Fibroblast of gingiva (primary cell): Measurements from ENCODE around the gene ZGPAT.
"Not testable (repeated sequence)": the region's sequence is repeated elsewhere in the genome, so short reads cannot be mapped to it uniquely, and the experiment has no call there.

Experiments
- DNase-seq: peaks from one replicate; pipeline ENCODE4 v3.0.0-alpha.2; 2011; ENCODE audit warnings: low read depth

ZGPAT gene

DNA sequence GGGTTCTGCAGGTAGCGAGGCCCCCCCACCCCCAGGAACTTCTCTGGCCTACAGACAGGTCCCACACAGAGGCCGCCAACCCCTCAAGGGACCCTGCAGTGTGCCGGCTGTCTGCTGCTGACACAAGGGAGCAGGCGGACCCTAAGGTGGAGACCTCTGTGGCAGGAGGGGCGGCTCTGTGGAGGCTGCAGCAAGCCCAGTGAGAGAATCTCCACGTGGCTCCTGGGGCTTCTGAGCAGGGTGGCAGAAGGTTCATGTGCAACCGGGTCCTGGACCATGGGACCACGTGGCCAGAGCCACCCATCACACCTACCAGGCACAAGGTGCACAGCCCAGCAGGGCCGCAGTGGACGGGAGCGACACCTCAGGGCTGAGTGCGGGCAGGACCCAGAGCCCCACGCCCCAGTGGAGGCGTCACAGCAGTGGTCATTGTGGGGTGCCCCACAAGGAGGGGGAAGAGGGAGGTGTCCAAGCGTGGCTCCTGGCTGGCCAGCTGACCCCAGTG, 4.3 kb upstream of the ZGPAT start:
- no peak for DNase-seq

DNA sequence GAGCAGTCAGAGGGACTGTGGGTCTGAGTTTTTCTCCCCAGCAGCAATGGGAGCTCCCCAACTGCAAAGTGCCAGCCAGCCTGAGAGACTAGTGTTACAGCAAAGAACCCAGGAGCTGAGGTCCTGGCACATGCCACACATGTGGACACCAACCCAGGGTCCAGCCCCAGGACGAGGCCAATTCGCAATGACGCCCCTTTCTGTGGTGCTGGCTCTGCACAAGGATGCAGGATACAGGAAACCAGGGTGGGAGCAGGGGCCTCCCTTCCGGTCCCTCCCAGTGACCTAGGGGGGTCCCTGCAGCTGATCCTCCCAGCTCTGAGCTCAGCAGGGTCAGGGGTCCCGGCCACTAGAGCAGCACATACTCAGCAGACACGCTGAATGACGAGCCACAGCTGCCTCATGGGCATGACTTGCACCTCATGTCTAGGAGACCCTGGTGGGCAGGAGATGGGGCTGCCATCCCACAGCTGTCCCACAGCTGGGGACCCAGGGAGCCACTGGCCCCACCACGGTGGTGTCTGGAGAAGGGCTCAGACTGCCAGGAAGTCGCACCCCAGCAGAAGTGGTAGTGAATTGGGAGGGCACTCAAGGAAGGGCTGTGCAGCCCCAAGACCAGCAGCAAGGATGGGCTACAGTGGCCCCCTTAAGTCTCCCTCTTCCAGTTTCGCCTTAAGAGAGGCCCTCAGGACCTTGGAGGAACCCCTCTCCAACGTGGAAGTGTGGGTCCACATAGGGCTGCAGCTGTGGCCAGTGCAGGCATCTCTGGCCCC, 3.7 kb upstream of the ZGPAT start:
- no peak for DNase-seq

DNA sequence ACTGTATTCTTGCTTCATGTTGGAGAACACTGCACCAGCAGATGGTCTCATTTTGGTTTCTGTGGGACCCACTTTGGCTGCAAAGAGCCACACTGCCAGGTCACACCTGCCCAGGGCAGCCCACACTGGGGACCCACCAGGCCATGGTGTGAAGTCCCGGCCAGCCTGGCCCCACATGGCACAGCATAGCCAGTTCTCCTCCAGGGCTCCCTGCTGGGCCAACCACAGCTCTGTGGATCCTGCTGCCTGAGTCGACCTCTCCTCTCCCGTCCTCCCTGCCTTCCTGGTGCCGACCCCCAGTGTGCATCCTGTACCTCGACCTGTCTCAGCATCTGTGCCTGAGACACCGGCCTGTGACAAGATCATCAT, 3.1 kb upstream of the ZGPAT start:
- DNase-seq, result no peak

DNA sequence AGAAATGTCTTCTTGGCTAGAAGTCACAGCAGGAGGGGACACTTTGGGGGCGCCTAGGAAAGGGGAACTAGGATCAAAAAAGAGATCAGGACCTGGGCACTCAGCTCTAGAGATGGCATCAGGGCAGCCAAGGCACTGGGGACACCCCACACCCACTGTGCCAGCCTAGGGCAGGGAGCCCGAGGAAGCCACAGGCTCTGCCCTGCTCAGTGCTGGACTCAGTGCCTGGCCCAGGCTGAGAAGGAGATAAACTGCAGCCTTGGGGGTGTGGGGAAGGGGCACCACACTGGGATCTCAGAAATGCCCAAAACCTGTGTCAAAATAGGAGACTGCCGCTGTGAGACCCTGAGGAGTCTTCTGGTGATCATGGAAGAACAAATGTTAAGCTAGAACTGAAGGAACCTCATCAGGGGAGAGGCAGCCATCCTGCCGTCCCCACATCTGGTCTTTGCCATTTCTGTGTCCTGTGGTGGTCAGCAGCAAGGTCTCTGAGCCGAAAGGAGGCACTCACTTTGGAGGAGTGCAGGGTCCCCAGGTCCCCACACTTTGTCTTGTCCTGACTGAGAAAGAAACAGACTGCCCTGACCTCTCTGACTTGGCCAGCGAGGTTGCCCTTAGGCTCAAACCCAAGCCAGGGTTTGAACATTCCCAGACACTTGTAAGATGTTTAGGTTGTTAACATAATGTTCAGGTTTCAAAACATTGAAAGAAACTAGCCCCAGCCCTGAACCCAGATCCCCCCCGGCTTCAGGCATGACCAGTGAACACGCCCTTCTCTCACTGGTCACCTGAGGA, 2.4 kb upstream of the ZGPAT start:
- no peak for DNase-seq

DNA sequence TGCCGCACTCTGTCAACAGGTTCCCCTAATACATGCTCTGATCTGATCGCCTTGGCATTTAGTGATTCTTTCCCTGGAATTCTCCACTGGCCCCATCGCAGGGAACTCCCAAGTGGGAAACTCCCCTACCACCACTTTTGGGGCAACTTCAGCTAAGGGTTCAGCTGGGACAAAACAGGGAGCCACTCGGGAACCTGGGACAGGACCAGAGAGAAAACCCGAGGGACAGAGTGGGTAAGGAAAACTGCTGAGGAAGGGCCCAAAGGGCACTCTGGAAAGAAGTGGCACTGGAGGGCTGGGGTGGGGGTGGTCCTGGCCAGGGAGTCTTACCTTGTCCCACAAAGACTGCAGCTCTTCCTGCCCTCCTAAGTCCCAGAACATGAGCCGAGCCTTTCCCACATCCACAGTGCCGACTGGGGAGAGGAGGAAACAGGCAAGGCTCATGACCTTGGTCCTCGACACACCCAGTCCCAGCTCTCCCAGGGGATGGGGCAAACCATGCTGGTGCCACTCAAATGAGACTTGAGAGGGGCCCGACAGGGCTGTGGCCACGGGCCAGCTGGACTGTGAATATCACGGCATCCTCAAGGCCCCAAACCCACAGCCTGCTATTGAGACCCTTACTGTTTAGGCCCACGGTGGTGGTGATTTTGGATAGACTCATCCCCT, 1.7 kb upstream of the ZGPAT start:
- no peak for DNase-seq

DNA sequence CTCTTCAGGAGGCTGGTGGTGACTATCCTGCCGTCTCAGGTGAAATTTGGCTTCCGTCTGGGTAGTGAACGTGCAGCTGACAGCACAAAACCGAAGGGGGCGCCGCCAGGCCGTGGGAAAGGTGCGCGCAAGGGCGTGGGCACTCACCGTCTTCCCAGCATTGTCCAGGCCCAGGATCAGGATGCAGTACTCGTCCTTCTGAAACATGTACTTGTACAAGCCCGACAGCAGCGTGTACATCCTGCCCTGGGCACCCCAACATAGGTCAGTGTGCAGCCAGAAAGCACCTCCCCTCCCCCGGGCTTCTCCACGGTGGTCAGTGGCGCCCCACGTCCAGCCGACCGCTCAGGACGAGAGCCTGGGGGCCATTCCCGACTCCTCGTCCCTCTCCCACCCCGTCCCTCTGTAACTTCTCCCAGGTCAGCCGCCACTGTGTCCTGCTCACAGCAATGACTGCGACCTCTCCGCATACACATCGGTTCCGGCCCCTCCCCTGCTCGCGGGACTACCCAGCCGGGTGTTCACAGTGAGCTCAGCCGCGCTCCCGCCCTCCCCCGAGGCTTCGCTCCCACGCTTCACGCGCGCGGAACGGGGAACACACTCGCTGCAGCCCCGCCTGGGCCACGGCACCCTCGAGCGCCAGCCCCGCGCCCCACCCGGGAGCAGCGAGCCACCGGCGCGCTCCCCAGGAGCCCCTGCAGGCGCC, 834 bp upstream of the ZGPAT start:
- no peak for DNase-seq

DNA sequence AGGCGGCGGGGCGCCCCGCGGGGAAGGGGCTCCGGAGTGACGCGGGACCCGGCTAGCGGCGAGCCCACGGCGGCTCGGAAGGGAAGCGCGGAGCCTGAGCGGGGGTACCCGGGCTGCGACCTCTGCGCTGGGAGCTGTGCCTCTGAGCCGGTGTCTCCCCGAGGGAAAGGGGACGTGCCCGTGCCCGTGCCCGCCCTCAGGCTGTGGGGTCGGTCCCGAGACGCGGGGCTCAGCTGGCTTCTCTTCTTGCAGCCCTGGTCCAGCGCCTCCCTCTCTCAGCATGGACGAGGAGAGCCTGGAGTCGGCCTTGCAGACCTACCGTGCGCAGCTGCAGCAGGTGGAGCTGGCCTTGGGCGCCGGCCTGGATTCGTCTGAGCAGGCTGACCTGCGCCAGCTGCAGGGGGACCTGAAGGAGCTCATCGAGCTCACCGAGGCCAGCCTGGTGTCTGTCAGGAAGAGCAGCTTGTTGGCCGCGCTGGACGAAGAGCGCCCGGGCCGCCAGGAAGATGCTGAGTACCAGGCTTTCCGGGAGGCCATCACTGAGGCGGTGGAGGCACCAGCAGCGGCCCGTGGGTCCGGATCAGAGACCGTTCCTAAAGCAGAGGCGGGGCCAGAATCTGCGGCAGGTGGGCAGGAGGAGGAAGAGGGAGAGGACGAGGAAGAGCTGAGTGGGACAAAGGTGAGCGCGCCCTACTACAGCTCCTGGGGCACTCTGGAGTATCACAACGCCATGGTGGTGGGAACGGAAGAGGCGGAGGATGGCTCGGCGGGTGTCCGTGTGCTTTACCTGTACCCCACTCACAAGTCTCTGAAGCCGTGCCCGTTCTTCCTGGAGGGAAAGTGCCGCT, 686 bp downstream of the ZGPAT start:
- DNase-seq, result no peak

DNA sequence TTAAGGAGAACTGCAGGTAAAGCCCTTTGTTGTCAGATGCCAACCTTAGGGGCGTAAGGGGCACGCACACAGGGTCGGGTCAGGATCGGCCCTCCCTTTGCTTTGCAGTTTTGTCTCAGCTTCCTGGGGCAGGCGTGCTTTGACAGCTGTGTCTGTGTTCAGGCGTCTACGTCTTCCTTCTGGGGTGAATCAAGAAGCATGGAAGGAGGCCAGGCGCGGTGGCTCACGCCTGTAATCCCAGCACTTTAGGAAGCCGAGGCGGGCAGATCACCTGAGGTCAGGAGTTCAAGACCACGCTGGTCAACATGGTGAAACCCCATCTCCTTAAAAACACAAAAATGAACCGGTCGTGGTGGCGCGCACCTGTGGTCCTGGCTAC, 1.3 kb downstream of the ZGPAT start:
- no peak for DNase-seq

DNA sequence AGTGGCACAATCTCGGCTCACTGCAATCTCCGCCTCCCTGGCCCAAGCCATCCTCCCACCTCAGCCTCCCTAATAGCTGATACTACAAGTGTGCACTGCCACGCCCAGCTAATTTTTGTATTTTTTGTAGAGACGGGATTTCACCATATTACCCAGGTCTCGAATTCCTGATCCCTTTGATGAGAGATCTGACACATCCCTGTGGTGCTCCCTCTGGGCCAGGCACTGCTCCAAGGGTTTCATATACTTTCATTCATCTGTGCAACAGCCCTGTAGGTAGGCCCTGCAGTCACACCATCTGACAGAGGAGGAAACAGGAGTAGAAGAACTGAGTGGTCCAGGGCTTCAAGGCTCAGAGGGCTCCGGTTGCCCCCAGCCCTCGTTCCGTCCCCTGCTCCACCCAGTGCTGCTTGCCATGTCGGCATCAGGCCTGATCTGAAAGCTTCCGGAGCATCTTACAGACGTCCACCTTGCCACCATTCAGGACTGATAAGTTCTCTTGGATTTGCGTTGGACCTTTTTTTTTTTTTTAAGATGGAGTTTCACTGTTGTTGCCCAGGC, 3.3 kb downstream of the ZGPAT start:
- DNase-seq, result no peak

DNA sequence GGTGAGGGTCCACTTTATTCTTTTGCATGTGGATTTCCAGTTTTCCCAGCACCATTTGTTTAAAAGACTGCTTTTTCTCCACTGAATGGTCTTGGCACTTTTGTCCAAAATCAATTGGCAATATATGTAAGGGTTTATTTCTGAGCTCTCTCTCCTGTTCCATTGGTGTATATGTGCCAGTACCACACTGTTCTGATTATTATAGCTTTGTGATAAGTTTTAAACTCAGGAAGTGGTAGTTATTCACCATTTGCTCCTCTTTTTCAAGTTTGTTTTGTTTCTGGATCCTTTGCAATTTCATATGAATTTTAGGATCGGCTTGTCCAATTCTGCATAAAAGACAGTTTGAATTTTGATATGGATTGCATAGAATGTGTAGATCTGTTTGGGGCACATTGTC, 4.4 kb downstream of the ZGPAT start:
- DNase-seq, result no peak

DNA sequence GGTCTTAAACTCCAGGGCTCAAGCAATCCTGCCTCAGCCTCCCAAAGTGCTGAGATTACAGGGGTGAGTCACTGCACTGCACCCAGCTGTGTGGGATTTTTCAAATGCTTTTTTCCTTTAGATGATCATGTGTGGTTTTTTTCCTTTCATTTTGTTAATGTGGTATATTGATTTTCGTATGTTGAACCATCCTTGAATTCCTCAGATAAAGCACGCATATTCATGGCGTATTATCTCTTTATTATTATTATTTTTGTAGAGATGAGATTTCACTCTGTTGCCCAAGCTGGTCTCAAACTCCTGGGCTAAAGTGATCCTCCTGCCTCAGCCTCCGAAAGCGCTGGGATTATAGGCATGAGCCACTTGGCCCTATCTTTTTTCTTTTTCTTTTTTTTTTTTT, 7.0 kb downstream of the ZGPAT start:
- no peak for DNase-seq

DNA sequence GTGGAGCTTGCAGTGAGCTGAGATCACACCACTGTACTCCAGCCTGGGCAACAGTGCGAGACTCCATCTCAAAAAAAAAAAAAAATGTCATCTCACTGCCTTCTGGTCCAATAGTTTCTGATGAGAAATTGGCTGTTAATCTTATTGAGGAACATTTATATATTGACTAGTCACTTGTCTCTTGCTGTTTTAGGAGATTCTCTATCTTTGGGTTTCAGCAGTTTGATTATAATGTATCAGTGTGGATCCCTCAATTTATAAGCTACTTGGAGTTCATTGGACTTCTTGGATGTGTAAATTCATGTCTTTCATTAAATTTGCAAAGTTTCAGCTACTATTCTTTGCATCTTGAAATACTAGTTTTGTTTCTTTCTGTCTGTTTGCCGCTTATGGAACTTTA, 11.2 kb downstream of the ZGPAT start:
- no peak for DNase-seq

DNA sequence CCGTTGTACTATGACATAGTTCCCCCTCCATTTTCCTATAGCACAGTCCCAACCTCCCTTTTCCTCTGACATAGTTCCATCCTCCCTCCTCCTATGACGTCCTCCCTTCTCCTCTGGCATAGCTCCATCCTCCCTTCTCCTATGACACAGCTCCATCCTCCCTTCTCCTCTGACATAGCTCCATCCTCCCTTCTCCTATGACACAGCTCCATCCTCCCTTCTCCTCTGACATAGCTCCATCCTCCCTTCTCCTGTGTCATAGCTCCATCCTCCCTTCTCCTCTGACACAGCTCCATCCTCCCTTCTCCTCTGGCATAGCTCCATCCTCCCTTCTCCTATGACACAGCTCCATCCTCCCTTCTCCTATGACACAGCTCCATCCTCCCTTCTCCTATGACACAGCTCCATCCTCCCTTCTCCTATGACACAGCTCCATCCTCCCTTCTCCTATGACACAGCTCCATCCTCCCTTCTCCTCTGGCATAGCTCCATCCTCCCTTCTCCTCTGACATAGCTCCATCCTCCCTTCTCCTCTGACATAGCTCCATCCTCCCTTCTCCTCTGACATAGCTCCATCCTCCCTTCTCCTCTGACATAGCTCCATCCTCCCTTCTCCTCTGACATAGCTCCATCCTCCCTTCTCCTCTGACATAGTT, 15.3 kb downstream of the ZGPAT start:
- not testable (repeated sequence) for DNase-seq

DNA sequence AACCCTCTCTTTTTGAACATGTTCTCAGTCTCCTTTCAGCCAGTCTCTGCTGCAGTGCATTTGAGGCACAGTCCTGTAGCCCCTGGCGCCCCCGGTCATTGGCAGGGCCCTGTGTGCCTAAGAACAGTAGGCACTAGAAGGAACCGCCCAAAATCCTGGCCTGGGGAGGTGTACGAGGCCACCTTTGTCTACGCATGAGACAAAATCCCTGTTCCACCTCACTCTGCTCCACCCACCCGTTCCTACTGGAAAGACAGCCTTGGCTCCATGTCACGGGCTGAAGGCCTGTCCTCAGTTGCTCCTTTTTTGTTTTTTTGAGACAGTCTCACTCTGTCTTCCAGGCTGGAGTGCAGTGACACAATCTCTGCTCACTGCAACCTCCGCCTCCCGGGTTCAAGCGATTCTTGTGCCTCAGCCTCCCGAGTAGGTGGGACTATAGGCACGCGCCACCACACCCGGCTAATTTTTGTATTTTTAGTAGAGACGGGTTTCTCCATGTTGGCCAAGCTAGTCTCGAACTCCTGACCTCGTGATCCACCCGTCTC, 22.4 kb downstream of the ZGPAT start:
- DNase-seq, result not testable (repeated sequence)

DNA sequence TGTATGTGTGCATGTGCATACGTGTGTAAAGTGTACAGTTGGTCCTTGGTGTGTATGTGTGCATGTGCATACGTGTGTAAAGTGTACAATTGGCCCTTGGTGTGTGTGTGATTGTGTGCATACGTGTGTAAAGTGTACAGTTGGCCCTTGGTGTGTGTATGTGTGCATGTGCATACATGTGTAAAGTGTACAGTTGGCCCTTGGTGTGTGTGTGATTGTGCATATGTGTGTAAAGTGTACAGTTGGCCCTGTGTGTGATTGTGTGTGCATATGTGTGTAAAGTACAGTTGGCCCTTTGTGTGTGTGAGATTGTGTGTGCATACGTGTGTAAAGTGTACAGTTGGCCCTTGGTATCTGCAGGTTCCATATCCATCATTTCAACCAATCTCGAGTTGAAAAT, 23.6 kb downstream of the ZGPAT start:
- DNase-seq, result no peak

DNA sequence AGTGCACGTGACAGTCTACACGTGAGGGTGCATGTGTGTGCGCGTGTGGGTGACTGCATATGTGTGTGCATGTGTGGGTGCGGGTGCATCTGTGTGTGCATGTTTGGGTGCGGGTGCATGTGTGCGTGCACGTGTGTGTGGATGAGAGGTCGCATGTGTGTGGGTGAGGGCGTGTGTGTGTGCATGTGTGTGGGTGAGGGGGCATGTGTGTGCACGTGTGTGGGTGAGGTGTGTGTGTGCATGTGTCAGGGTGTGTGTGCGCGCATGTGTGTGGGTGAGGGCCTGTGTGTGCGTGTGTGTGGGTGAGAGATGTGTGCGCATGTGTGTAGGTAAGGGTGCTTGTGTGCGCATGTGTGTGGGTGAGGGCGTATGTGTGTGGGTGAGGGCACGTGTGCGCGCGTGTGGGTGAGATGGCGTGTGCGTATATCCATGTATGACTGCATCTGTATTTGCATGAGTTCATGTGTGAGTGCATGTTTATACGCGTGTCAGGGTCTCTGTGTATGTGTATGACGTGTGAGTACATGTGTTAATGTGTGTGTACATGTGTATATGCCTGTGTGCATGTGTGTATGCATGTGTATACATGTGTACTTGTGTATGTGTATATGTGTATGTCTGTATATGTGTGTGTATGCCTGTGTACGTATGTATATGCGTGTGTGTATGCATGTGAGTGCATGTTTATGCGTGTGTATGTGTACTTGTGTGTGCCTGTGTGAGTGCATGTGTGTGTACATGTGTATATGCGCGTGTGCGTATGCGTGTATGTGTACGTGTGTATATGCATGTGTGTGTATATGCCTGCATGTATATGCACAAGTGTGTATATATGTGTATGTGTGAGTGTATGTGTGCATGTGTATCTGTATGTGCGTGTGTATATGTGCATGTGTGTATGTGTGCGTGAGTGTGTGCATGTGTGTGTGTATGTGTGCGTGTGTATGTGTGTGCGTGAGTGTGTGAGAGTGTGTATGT, 24.6 kb downstream of the ZGPAT start:
- no peak for DNase-seq

DNA sequence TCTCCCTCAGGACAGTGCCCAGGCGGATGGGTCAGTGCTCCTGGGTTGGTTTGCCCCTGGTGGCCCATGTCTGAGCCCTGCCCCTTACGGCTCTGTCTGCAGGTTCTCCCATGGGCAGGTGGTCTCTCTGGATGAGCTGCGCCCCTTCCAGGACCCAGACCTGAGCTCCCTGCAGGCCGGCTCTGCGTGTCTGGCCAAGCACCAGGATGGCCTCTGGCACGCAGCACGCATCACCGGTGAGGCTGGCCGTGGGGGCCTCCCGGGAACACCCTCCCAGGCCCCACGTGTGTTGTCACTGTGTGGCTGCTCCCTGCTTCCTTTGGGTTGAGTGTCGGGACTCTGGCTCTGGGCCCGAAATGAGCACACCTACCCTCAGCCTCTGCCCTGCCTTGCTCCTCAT, 25.3 kb downstream of the ZGPAT start:
- DNase-seq, result no peak

DNA sequence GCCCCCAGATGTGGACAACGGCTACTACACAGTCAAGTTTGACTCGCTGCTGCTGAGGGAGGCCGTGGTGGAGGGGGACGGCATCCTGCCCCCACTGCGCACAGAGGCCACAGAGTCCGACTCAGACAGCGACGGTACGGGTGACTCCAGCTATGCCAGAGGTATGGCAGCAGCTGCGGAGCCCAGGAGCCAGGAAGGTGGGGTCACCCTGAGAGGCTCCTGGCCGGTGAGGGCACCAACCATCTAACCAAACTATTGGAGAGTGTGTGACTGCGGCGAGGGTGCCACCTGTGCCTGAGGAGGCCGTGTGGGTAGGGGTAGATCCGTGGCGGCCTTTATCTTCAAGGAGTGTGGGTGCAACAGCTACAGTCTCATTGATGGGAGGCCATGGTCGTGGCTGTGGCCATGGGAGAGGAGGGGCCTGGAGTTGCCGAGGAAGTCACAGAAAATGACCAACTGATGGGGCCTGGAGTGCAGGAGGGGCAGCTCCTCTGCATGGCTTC, 25.8 kb downstream of the ZGPAT start:
- no peak for DNase-seq
